ENCODE data around the gene CTNNAL1. TPM values are rescaled to one million over a fixed set of nuclear protein-coding genes. Genes with fewer than 3 reads are reported as not detected.

The CTNNAL1 gene
- polyA plus RNA-seq, 1 of the 3 experiments (the other 2 are of a cell fraction): 32.8 TPM

DNA sequence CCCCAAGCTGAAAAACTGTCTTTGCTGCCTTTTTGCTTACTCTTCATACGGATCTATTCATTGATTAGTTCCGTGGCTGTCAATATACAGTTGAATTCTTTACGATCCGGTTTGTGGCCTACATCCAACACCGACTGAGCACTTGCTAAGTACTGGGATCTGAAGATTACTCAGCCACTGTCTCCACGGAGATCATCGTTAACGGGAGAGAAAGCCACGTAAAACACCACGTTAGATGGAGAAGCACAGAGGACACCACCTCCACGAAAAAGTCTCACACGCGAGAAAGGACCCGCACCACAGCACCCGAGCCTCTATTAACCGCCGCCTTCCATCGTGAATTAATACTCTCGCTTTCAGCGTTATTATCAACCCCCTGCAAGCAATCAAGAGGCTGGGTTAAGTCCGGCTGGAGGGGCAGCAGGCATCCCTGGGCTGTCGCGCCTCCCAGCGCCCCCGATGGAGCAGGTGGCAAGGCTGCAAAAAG is 80.0 kb downstream of the CTNNAL1 start (continued):
- no peak for TF ChIP-seq FOSL2 (IDR thresholded peaks at IDR 0.05; ENCODE audit: borderline replicate concordance, low read depth)
- no peak for TF ChIP-seq YY1 (IDR thresholded peaks at IDR 0.05; ENCODE audit: low read depth)
- TF ChIP-seq RCOR1 (IDR thresholded peaks at IDR 0.05; ENCODE audit: low read length): no peak
- no peak for TF ChIP-seq GABPA (IDR thresholded peaks at IDR 0.05; ENCODE audit: low read depth)
- TF ChIP-seq GATA2 (CRISPR knock-in tag; IDR thresholded peaks at IDR 0.05): no peak
- TF ChIP-seq SIN3A (IDR thresholded peaks at IDR 0.05; ENCODE audit: borderline replicate concordance, low read depth, low read length): no peak
- TF ChIP-seq CHD2 (IDR thresholded peaks at IDR 0.05; ENCODE audit: low read length, partially characterized antibody): no peak

DNA sequence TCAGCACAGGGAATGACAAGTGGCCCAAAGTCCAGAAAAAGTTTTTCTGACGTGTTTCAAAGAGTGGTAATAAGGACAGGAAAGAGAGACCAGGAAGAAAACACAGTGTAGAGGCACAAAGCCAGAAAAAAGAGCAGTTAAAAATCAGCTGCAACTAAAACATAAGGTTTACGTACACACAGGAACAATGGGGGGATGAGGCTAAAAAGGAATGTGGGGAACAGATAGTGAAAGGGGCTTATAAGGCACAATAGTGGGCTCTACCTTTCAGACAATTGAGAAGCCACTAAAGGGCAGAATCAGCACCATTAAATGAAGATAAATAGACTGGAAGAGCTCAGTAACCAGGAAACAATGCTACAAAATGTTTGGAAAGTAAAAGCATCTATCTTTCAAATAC is 84.9 kb downstream of the CTNNAL1 start:
- Histone ChIP-seq H3K4me2 (no peak overlapping the region), H3K36me3 (replicated peaks in 1 of 2; ENCODE audit: control insufficient read depth in 1 of 2, insufficient read depth in 2 of 2, low read length in 1 of 2) (peaks cover 40 to 65% of the 10 kb centered on the region in 2 experiments), H3K9ac (no peak overlapping the region), H4K20me1 (ENCODE audit: insufficient read depth) (no peaks in the 10 kb centered on the region; the same call in 1 of the 2 replicates), H3K4me1 (ENCODE audit: control insufficient read depth in 1 of 2, insufficient read depth in 2 of 2, low read depth in 1 of 2, low read length in 1 of 2) (peaks cover 6 to 8% of the 10 kb centered on the region in 2 experiments; a peak in 3 of 4 replicates), H3K79me2 (ENCODE audit: insufficient read depth) (peaks cover 33% of the 10 kb centered on the region), H3K27ac (ENCODE audit: low read depth in 2 of 2, low read length in 1 of 2) (no peak overlapping the region), H2AFZ (ENCODE audit: low read depth) (no peak overlapping the region), H3K9me3 (no peaks in the 10 kb centered on the region), H3K27me3 (ENCODE audit: insufficient read depth) (no peaks in the 10 kb centered on the region), H3K4me3 (ENCODE audit: low read depth in 2 of 2, low read length in 1 of 2) (no peak overlapping the region), H3F3A (replicated peaks; ENCODE audit: insufficient read depth) (peaks cover 3% of the 10 kb centered on the region), H3K9me2 (no peaks in the 10 kb centered on the region)
- TF ChIP-seq GATA2 (CRISPR knock-in tag; IDR thresholded peaks at IDR 0.05) (no peak), RAD21 (IDR thresholded peaks at IDR 0.05; ENCODE audit: low read length) (no peak), FOXM1 (IDR thresholded peaks at IDR 0.05; ENCODE audit: low read depth) (no peak), RFX5 (IDR thresholded peaks at IDR 0.05; ENCODE audit: low read length) (no peak), USF2 (IDR thresholded peaks at IDR 0.05; ENCODE audit: borderline replicate concordance, low read depth, low read length) (no peak), MXI1 (IDR thresholded peaks at IDR 0.05; ENCODE audit: low read depth, low read length) (no peak)
- TF ChIP-seq, protein P1, sequence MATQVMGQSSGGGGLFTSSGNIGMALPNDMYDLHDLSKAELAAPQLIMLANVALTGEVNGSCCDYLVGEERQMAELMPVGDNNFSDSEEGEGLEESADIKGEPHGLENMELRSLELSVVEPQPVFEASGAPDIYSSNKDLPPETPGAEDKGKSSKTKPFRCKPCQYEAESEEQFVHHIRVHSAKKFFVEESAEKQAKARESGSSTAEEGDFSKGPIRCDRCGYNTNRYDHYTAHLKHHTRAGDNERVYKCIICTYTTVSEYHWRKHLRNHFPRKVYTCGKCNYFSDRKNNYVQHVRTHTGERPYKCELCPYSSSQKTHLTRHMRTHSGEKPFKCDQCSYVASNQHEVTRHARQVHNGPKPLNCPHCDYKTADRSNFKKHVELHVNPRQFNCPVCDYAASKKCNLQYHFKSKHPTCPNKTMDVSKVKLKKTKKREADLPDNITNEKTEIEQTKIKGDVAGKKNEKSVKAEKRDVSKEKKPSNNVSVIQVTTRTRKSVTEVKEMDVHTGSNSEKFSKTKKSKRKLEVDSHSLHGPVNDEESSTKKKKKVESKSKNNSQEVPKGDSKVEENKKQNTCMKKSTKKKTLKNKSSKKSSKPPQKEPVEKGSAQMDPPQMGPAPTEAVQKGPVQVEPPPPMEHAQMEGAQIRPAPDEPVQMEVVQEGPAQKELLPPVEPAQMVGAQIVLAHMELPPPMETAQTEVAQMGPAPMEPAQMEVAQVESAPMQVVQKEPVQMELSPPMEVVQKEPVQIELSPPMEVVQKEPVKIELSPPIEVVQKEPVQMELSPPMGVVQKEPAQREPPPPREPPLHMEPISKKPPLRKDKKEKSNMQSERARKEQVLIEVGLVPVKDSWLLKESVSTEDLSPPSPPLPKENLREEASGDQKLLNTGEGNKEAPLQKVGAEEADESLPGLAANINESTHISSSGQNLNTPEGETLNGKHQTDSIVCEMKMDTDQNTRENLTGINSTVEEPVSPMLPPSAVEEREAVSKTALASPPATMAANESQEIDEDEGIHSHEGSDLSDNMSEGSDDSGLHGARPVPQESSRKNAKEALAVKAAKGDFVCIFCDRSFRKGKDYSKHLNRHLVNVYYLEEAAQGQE (IDR thresholded peaks at IDR 0.05; ENCODE audit: low read depth, low read length): no peak
- no peak for DNase-seq
- 96% methylated on average over 2 of the region's 2 CpGs for WGBS (ENCODE audit: low lambda C conversion rate)
- ChIA-PET POLR2A (no interaction called here), CTCF (interaction anchor here (0.9 kb wide), 1 partner anchor 38 kb away, joined by 3 read pairs; no protein-coding TSS in a partner anchor)

Data from SK-N-SH (cell line).